HEK293 (cell line): Measurements from ENCODE around the gene RNF175.

Experiments
- CTCF ChIA-PET: fragments of 350-600 bp; formaldehyde crosslinking; extraction: SDS; loops from one replicate; lab custom pipeline; 2021; ENCODE audit warnings: antibody characterized with exemption; lab: Yijun Ruan, JAX
- POLR2A ChIA-PET: fragments of 300-600 bp; formaldehyde crosslinking; extraction: SDS; loops from one replicate; lab custom pipeline; 2020; ENCODE audit warnings: antibody characterized with exemption, inconsistent platforms; lab: Yijun Ruan, JAX
- H3K27ac ChIP-seq: fragments of 200-500 bp; sonication (Bioruptor generic); 2 replicates; pipeline ENCODE4 v1.5.1; 2014; ENCODE audit warnings: low read depth, low read length, control low read depth, inconsistent platforms; ENCODE audit errors: extremely low read depth
- H3K36me3 ChIP-seq, 2 experiments: fragments of 200-500 bp in 1 of 2; sonication (Bioruptor generic) in 1 of 2; 1 replicate in 1 of 2; 2 replicates in 1 of 2; pipeline ENCODE4 v1.5.1; 2014 to 2017; ENCODE audit warnings: inconsistent platforms in 2 of 2, low read length in 2 of 2; ENCODE audit not compliant: control insufficient read depth in 2 of 2, insufficient read depth in 1 of 2
- H3K4me1 ChIP-seq: fragments of 200-500 bp; sonication (Bioruptor generic); 2 replicates; pipeline ENCODE4 v1.5.1; 2014; ENCODE audit warnings: mild to moderate bottlenecking, low read length, inconsistent platforms; ENCODE audit not compliant: control insufficient read depth, insufficient read depth
- H3K4me3 ChIP-seq: 2 replicates; pipeline ENCODE4 v1.5.1; 2011; ENCODE audit warnings: low read depth, mild to moderate bottlenecking, control low read depth, low read length, moderate library complexity
- H3K9me3 ChIP-seq: fragments of 200-500 bp; sonication (Bioruptor generic); 2 replicates; pipeline ENCODE4 v1.5.1; 2014; ENCODE audit warnings: low read depth, low read length, inconsistent platforms; ENCODE audit not compliant: control insufficient read depth, insufficient read depth
- ATF2 ChIP-seq: fragments of 450-650 bp; formaldehyde crosslinking; IDR thresholded peaks from 2 replicates; pipeline ENCODE4 v1.5.1; 2016; ENCODE audit warnings: missing biosample characterization, missing genetic modification characterization, low read depth
- GFI1B ChIP-seq: fragments of 450-650 bp; formaldehyde crosslinking; IDR thresholded peaks from 2 replicates; pipeline ENCODE4 v1.5.1; 2016; ENCODE audit warnings: missing biosample characterization, missing genetic modification characterization
- HOXD13 ChIP-seq: sonication (generic); formaldehyde crosslinking; IDR thresholded peaks from 2 replicates; pipeline ENCODE4 v1.8.0; 2022; ENCODE audit warnings: missing genetic modification reagents, borderline replicate concordance
- IKZF3 ChIP-seq: fragments of 450-650 bp; IDR thresholded peaks from 2 replicates; pipeline ENCODE4 v1.5.0; 2018; ENCODE audit warnings: missing biosample characterization, mild to moderate bottlenecking, missing genetic modification characterization, moderate library complexity
- KLF9 ChIP-seq: fragments of 450-650 bp; formaldehyde crosslinking; IDR thresholded peaks from 2 replicates; pipeline ENCODE4 v1.5.1; 2016; ENCODE audit warnings: missing biosample characterization, missing genetic modification characterization, low read depth
- PRDM6 ChIP-seq: fragments of 450-650 bp; formaldehyde crosslinking; IDR thresholded peaks from 2 replicates; pipeline ENCODE4 v1.5.1; 2017; ENCODE audit warnings: missing biosample characterization, missing genetic modification characterization
- REPIN1 ChIP-seq: fragments of 450-650 bp; formaldehyde crosslinking; IDR thresholded peaks from 2 replicates; pipeline ENCODE4 v1.5.1; 2017; ENCODE audit warnings: missing biosample characterization, missing genetic modification characterization, low read depth
- SCRT1 ChIP-seq: fragments of 450-650 bp; formaldehyde crosslinking; IDR thresholded peaks from 2 replicates; pipeline ENCODE4 v1.5.1; 2016; ENCODE audit warnings: missing biosample characterization, missing genetic modification characterization, borderline replicate concordance
- SP2 ChIP-seq: fragments of 450-650 bp; formaldehyde crosslinking; IDR thresholded peaks from 2 replicates; pipeline ENCODE4 v1.5.1; 2016; ENCODE audit warnings: missing biosample characterization, missing genetic modification characterization
- ZBTB8A ChIP-seq: fragments of 450-650 bp; formaldehyde crosslinking; IDR thresholded peaks from 2 replicates; pipeline ENCODE4 v1.5.1; 2016; ENCODE audit warnings: missing biosample characterization, missing genetic modification characterization
- ZFHX2 ChIP-seq: fragments of 450-650 bp; formaldehyde crosslinking; conservative IDR thresholded peaks from 2 replicates; pipeline ENCODE4 v1.5.1; 2016; ENCODE audit warnings: missing biosample characterization, missing genetic modification characterization
- ZFP41 ChIP-seq: fragments of 450-650 bp; formaldehyde crosslinking; IDR thresholded peaks from 2 replicates; pipeline ENCODE4 v1.5.1; 2016; ENCODE audit warnings: missing biosample characterization, missing genetic modification characterization, borderline replicate concordance
- ZIC2 ChIP-seq: fragments of 450-650 bp; formaldehyde crosslinking; IDR thresholded peaks from 2 replicates; pipeline ENCODE4 v1.5.1; 2016; ENCODE audit warnings: missing biosample characterization, missing genetic modification characterization
- ZNF132 ChIP-seq: fragments of 450-650 bp; formaldehyde crosslinking; IDR thresholded peaks from 2 replicates; pipeline ENCODE4 v1.5.1; 2017; ENCODE audit warnings: missing biosample characterization, missing genetic modification characterization, borderline replicate concordance
- ZNF175 ChIP-seq: fragments of 450-650 bp; formaldehyde crosslinking; IDR thresholded peaks from 2 replicates; pipeline ENCODE4 v1.5.1; 2016; ENCODE audit warnings: missing biosample characterization, missing genetic modification characterization
- ZNF2 ChIP-seq: fragments of 450-650 bp; formaldehyde crosslinking; IDR thresholded peaks from 2 replicates; pipeline ENCODE4 v1.5.1; 2016; ENCODE audit warnings: missing biosample characterization, missing genetic modification characterization
- ZNF221 ChIP-seq: fragments of 450-650 bp; formaldehyde crosslinking; IDR thresholded peaks from 2 replicates; pipeline ENCODE4 v1.5.1; 2017; ENCODE audit warnings: missing biosample characterization, missing genetic modification characterization, borderline replicate concordance
- ZNF24 ChIP-seq: fragments of 450-650 bp; formaldehyde crosslinking; IDR thresholded peaks from 2 replicates; pipeline ENCODE4 v1.5.1; 2016; ENCODE audit warnings: missing biosample characterization, missing genetic modification characterization
- ZNF274 ChIP-seq, 2 experiments: fragments of 200-500 bp in 1 of 2; fragments of 450-650 bp in 1 of 2; sonication (Bioruptor generic) in 1 of 2; formaldehyde crosslinking in 1 of 2; IDR thresholded peaks; 2 replicates each; pipeline versions ENCODE4 v1.5.1 to v1.6.1; 2014 to 2016; ENCODE audit warnings: borderline replicate concordance in 1 of 2, inconsistent platforms in 1 of 2, low read length in 1 of 2, missing biosample characterization in 1 of 2, missing genetic modification characterization in 1 of 2
- ZNF391 ChIP-seq: fragments of 450-650 bp; formaldehyde crosslinking; IDR thresholded peaks from 2 replicates; pipeline ENCODE4 v1.5.1; 2016; ENCODE audit warnings: low read depth, missing biosample characterization, missing genetic modification characterization, borderline replicate concordance
- ZNF548 ChIP-seq: fragments of 450-650 bp; formaldehyde crosslinking; IDR thresholded peaks from 2 replicates; pipeline ENCODE4 v1.5.1; 2016; ENCODE audit warnings: missing biosample characterization, missing genetic modification characterization
- ZNF549 ChIP-seq: fragments of 450-650 bp; IDR thresholded peaks from 2 replicates; pipeline ENCODE4 v1.5.1; 2018; ENCODE audit warnings: missing biosample characterization, missing genetic modification characterization, mild to moderate bottlenecking, inconsistent platforms, moderate library complexity
- ZNF654 ChIP-seq: fragments of 450-650 bp; formaldehyde crosslinking; IDR thresholded peaks from 2 replicates; pipeline ENCODE4 v1.5.1; 2016; ENCODE audit warnings: low read depth, missing biosample characterization, missing genetic modification characterization
- ZNF776 ChIP-seq: fragments of 450-650 bp; formaldehyde crosslinking; IDR thresholded peaks from 2 replicates; pipeline ENCODE4 v1.5.0; 2017; ENCODE audit warnings: missing biosample characterization, missing genetic modification characterization, borderline replicate concordance
- TF ChIP-seq, protein P1 (sequence below): fragments of 450-650 bp; formaldehyde crosslinking; IDR thresholded peaks from 2 replicates; pipeline ENCODE4 v1.5.1; 2017; ENCODE audit warnings: missing biosample characterization, missing genetic modification characterization
- TF ChIP-seq, protein P2 (sequence below): fragments of 450-650 bp; IDR thresholded peaks from 2 replicates; pipeline ENCODE4 v1.5.1; 2018; ENCODE audit warnings: missing biosample characterization, mild to moderate bottlenecking, missing genetic modification characterization
- TF ChIP-seq, protein P3 (sequence below): fragments of 450-650 bp; formaldehyde crosslinking; IDR thresholded peaks from 2 replicates; pipeline ENCODE4 v1.5.1; 2017; ENCODE audit warnings: missing biosample characterization, missing genetic modification characterization

RNF175 gene

GRCh38 chr4:153763404-153763803 is 3.6 kb upstream of the RNF175 start:
- Histone ChIP-seq H3K36me3 (no peaks in the 10 kb centered on the region), H3K27ac (no peak overlapping the region), H3K4me3 (no peak overlapping the region), H3K9me3 (no peaks in the 10 kb centered on the region), H3K4me1 (no peaks in the 10 kb centered on the region)
- TF ChIP-seq, protein P1, sequence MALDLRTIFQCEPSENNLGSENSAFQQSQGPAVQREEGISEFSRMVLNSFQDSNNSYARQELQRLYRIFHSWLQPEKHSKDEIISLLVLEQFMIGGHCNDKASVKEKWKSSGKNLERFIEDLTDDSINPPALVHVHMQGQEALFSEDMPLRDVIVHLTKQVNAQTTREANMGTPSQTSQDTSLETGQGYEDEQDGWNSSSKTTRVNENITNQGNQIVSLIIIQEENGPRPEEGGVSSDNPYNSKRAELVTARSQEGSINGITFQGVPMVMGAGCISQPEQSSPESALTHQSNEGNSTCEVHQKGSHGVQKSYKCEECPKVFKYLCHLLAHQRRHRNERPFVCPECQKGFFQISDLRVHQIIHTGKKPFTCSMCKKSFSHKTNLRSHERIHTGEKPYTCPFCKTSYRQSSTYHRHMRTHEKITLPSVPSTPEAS (tag by site-specific recombination) = no peak
- TF ChIP-seq ATF2 (tag by site-specific recombination) = no peak
- TF ChIP-seq ZNF2 (tag by site-specific recombination) = peak; percentile 75; the same call in 1 of the 2 replicates
- TF ChIP-seq ZNF654 = peak; percentile 50
- ChIA-PET POLR2A (no interaction called here), CTCF (interaction anchor here (0.9 kb wide), 1 partner anchor 110 kb away, joined by 3 read pairs; no protein-coding TSS in a partner anchor)

- CTCF ChIA-PET = interaction anchor here (0.6 kb wide), 1 partner anchor 554 kb away, joined by 4 read pairs; no protein-coding TSS in a partner anchor
These were observed 977 bp downstream of the RNF175 start for GRCh38 chr4:153758688-153759406.

DNA sequence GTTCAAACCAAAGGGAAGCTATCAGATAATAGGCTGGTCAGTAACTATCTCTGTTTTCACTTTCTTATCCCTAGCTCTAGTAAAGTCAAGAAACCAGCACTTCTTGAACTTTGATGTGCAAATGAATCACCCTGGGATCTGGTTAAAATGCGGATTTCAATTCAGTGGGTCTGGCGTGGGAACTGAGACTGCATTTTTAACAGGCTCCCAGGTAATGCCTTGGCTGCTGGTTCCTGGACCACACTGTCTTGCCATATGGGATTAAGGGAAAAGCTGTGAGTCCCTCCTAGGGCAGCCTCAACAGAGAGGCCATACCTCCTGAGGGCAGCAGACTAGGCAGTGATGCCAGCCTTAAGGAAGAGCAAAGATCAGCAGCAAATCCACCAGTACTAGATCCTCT is 1.7 kb downstream of the RNF175 start:
- no peak for TF ChIP-seq ZNF549
- no peak for TF ChIP-seq ZNF132 (tag by site-specific recombination)
- no peak for TF ChIP-seq REPIN1
- no peak for TF ChIP-seq ZNF274 (IDR thresholded peaks at IDR 0.05; ENCODE audit: low read length)
- no peak for TF ChIP-seq ZNF274 (tag by site-specific recombination; IDR thresholded peaks at IDR 0.05; ENCODE audit: borderline replicate concordance)
- TF ChIP-seq ZNF391 (tag by site-specific recombination) = no peak
- TF ChIP-seq ZNF776 = no peak
- no peak for TF ChIP-seq GFI1B (tag by site-specific recombination)
- no peak for TF ChIP-seq ZNF175 (tag by site-specific recombination)
- TF ChIP-seq SCRT1 (tag by site-specific recombination) = no peak
- no peak for TF ChIP-seq SP2 (tag by site-specific recombination)
- TF ChIP-seq PRDM6 = no peak
- no peak for TF ChIP-seq ZIC2
- Histone ChIP-seq H3K27ac (no peak overlapping the region), H3K9me3 (no peaks in the 10 kb centered on the region), H3K36me3 (no peaks in the 10 kb centered on the region), H3K4me1 (no peaks in the 10 kb centered on the region), H3K4me3 (no peak overlapping the region)
- CTCF ChIA-PET = interaction anchor here (0.6 kb wide), 1 partner anchor 555 kb away, joined by 4 read pairs; no protein-coding TSS in a partner anchor
- POLR2A ChIA-PET = no interaction called here

More at GRCh38 chr4:153758688-153759406, 977 bp downstream of the RNF175 start:
- TF ChIP-seq IKZF3 (tag by site-specific recombination) = no peak
- TF ChIP-seq ZNF175 (tag by site-specific recombination) = no peak
- TF ChIP-seq HOXD13 (CRISPR knock-in tag) = no peak
- TF ChIP-seq, protein P2, sequence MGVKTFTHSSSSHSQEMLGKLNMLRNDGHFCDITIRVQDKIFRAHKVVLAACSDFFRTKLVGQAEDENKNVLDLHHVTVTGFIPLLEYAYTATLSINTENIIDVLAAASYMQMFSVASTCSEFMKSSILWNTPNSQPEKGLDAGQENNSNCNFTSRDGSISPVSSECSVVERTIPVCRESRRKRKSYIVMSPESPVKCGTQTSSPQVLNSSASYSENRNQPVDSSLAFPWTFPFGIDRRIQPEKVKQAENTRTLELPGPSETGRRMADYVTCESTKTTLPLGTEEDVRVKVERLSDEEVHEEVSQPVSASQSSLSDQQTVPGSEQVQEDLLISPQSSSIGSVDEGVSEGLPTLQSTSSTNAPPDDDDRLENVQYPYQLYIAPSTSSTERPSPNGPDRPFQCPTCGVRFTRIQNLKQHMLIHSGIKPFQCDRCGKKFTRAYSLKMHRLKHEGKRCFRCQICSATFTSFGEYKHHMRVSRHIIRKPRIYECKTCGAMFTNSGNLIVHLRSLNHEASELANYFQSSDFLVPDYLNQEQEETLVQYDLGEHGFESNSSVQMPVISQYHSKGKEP = no peak
- no peak for TF ChIP-seq ZBTB8A (tag by site-specific recombination)
- TF ChIP-seq ZFHX2 (tag by site-specific recombination) = no peak
- no peak for TF ChIP-seq ZNF24
- TF ChIP-seq KLF9 (tag by site-specific recombination) = no peak
- TF ChIP-seq ZNF548 (tag by site-specific recombination) = no peak
- TF ChIP-seq SCRT1 (tag by site-specific recombination) = no peak
- TF ChIP-seq, protein P3, sequence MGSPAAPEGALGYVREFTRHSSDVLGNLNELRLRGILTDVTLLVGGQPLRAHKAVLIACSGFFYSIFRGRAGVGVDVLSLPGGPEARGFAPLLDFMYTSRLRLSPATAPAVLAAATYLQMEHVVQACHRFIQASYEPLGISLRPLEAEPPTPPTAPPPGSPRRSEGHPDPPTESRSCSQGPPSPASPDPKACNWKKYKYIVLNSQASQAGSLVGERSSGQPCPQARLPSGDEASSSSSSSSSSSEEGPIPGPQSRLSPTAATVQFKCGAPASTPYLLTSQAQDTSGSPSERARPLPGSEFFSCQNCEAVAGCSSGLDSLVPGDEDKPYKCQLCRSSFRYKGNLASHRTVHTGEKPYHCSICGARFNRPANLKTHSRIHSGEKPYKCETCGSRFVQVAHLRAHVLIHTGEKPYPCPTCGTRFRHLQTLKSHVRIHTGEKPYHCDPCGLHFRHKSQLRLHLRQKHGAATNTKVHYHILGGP (tag by site-specific recombination) = no peak
- no peak for TF ChIP-seq ZNF221 (tag by site-specific recombination)
- TF ChIP-seq ZFP41 (tag by site-specific recombination) = no peak
- Histone ChIP-seq H3K4me3 (no peak overlapping the region), H3K27ac (no peak overlapping the region), H3K36me3 (no peaks in the 10 kb centered on the region), H3K9me3 (no peaks in the 10 kb centered on the region), H3K4me1 (no peaks in the 10 kb centered on the region)
- POLR2A ChIA-PET = no interaction called here
